ENCODE data around the gene MIA3. TPM values are rescaled to one million over a fixed set of nuclear protein-coding genes. Genes with fewer than 3 reads are reported as not detected.

MIA3 gene
- total and polyA plus RNA-seq, 9 of the 15 experiments (the other 6 are each of a cell fraction or from before 2014, with no cell fraction given), result 21.6 to 89.4 (median 40.8) TPM

DNA sequence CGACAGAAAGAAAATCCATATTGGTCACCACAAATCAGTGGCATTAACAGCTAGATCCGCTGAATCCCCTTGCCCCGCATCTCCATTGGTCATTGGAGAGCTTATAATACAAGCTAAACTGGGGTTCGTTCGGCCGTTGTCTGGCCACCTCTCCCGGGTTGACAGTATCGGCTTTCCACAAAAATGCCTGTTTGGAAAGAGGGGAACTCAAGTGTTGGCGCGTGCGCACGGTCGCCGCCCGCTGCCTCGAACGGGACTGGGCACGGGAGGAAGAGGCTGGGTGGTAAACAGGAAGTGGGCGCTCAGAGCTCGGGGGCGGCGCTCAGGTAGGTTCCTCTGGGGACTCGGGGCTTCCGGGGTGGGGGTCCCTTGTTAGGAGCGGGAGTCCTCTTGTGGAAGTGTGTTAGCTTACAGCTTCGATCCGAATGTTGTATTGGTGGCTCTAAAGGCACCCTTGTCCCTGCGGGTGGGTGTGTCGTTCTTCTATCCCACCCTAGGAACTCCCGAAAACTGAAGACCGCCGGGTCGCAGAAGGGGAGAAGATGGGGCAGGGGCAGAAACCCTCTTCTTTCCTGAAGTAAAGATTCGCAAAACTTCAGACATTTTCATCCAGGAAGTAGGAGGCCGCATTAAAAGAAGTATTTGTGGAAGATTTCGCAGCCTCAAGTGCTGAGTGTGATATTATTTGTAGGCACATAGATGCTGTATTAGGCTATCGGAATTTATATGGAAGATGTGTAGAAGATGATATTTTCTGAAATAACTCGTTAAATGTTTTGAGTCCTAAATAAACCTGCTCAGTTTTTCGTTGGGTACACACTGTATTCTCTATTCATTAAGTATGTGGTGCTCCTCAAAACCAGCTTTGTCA is 95.4 kb downstream of the MIA3 start (continued):
- TF ChIP-seq, protein P1, sequence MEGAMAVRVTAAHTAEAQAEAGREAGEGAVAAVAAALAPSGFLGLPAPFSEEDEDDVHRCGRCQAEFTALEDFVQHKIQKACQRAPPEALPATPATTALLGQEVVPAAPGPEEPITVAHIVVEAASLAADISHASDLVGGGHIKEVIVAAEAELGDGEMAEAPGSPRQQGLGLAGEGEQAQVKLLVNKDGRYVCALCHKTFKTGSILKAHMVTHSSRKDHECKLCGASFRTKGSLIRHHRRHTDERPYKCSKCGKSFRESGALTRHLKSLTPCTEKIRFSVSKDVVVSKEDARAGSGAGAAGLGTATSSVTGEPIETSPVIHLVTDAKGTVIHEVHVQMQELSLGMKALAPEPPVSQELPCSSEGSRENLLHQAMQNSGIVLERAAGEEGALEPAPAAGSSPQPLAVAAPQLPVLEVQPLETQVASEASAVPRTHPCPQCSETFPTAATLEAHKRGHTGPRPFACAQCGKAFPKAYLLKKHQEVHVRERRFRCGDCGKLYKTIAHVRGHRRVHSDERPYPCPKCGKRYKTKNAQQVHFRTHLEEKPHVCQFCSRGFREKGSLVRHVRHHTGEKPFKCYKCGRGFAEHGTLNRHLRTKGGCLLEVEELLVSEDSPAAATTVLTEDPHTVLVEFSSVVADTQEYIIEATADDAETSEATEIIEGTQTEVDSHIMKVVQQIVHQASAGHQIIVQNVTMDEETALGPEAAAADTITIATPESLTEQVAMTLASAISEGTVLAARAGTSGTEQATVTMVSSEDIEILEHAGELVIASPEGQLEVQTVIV (CRISPR knock-in tag; IDR thresholded peaks at IDR 0.05; ENCODE audit: borderline replicate concordance), result no peak
- TF ChIP-seq, protein P2, sequence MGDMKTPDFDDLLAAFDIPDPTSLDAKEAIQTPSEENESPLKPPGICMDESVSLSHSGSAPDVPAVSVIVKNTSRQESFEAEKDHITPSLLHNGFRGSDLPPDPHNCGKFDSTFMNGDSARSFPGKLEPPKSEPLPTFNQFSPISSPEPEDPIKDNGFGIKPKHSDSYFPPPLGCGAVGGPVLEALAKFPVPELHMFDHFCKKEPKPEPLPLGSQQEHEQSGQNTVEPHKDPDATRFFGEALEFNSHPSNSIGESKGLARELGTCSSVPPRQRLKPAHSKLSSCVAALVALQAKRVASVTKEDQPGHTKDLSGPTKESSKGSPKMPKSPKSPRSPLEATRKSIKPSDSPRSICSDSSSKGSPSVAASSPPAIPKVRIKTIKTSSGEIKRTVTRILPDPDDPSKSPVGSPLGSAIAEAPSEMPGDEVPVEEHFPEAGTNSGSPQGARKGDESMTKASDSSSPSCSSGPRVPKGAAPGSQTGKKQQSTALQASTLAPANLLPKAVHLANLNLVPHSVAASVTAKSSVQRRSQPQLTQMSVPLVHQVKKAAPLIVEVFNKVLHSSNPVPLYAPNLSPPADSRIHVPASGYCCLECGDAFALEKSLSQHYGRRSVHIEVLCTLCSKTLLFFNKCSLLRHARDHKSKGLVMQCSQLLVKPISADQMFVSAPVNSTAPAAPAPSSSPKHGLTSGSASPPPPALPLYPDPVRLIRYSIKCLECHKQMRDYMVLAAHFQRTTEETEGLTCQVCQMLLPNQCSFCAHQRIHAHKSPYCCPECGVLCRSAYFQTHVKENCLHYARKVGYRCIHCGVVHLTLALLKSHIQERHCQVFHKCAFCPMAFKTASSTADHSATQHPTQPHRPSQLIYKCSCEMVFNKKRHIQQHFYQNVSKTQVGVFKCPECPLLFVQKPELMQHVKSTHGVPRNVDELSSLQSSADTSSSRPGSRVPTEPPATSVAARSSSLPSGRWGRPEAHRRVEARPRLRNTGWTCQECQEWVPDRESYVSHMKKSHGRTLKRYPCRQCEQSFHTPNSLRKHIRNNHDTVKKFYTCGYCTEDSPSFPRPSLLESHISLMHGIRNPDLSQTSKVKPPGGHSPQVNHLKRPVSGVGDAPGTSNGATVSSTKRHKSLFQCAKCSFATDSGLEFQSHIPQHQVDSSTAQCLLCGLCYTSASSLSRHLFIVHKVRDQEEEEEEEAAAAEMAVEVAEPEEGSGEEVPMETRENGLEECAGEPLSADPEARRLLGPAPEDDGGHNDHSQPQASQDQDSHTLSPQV (IDR thresholded peaks at IDR 0.05), result no peak
- TF ChIP-seq TCFL5 (CRISPR knock-in tag; conservative IDR thresholded peaks at IDR 0.05) (no peak), MBD2 (IDR thresholded peaks at IDR 0.05; ENCODE audit: borderline replicate concordance, low read depth) (no peak), E2F3 (CRISPR knock-in tag; IDR thresholded peaks at IDR 0.05) (no peak)
- TF ChIP-seq, protein P3, sequence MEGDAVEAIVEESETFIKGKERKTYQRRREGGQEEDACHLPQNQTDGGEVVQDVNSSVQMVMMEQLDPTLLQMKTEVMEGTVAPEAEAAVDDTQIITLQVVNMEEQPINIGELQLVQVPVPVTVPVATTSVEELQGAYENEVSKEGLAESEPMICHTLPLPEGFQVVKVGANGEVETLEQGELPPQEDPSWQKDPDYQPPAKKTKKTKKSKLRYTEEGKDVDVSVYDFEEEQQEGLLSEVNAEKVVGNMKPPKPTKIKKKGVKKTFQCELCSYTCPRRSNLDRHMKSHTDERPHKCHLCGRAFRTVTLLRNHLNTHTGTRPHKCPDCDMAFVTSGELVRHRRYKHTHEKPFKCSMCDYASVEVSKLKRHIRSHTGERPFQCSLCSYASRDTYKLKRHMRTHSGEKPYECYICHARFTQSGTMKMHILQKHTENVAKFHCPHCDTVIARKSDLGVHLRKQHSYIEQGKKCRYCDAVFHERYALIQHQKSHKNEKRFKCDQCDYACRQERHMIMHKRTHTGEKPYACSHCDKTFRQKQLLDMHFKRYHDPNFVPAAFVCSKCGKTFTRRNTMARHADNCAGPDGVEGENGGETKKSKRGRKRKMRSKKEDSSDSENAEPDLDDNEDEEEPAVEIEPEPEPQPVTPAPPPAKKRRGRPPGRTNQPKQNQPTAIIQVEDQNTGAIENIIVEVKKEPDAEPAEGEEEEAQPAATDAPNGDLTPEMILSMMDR (IDR thresholded peaks at IDR 0.05 in 2 of 3, conservative IDR thresholded peaks at IDR 0.05 in 1 of 3; ENCODE audit: insufficient read depth in 2 of 3, low read depth in 1 of 3, low read length in 3 of 3), result peak in 2 of 3 experiments; percentile 14 to 22; a peak in 2 of 6 replicates
- TF ChIP-seq, protein P4, sequence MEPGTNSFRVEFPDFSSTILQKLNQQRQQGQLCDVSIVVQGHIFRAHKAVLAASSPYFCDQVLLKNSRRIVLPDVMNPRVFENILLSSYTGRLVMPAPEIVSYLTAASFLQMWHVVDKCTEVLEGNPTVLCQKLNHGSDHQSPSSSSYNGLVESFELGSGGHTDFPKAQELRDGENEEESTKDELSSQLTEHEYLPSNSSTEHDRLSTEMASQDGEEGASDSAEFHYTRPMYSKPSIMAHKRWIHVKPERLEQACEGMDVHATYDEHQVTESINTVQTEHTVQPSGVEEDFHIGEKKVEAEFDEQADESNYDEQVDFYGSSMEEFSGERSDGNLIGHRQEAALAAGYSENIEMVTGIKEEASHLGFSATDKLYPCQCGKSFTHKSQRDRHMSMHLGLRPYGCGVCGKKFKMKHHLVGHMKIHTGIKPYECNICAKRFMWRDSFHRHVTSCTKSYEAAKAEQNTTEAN (CRISPR knock-in tag; IDR thresholded peaks at IDR 0.05), result no peak
- TF ChIP-seq, protein P5, sequence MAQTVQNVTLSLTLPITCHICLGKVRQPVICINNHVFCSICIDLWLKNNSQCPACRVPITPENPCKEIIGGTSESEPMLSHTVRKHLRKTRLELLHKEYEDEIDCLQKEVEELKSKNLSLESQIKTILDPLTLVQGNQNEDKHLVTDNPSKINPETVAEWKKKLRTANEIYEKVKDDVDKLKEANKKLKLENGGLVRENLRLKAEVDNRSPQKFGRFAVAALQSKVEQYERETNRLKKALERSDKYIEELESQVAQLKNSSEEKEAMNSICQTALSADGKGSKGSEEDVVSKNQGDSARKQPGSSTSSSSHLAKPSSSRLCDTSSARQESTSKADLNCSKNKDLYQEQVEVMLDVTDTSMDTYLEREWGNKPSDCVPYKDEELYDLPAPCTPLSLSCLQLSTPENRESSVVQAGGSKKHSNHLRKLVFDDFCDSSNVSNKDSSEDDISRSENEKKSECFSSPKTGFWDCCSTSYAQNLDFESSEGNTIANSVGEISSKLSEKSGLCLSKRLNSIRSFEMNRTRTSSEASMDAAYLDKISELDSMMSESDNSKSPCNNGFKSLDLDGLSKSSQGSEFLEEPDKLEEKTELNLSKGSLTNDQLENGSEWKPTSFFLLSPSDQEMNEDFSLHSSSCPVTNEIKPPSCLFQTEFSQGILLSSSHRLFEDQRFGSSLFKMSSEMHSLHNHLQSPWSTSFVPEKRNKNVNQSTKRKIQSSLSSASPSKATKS (CRISPR knock-in tag; IDR thresholded peaks at IDR 0.05), result no peak
